ENCODE results near the gene GJD3. TPM values are rescaled to one million over a fixed set of nuclear protein-coding genes. Genes with fewer than 3 reads are reported as not detected.

The GJD3 gene
- total and polyA plus RNA-seq, 2 of the 4 experiments (the other 2 are of a cell fraction), result 0.10 TPM; not detected in 1

- H2BK20ac ChIP-seq (ENCODE audit: low read depth, low read length), result no peak overlapping the region
- in situ Hi-C loops (cut with MboI; ENCODE audit: low sequenced_read_pairs), result no loop called here
Observed at GRCh38 chr17:40348136-40348504, 16.4 kb downstream of the GJD3 start.

More at GRCh38 chr17:40348136-40348504, 16.4 kb downstream of the GJD3 start:
- H4K20me1 ChIP-seq (ENCODE audit: insufficient read depth, low read length), result peaks cover 74% of the 10 kb centered on the region
- H2AK9ac ChIP-seq (replicated peaks; ENCODE audit: low read depth, low read length, poor library complexity), result no peak overlapping the region
- no peak overlapping the region for H4K91ac ChIP-seq (ENCODE audit: insufficient read depth, low read depth, low read length)
- H3K4me3 ChIP-seq (ENCODE audit: insufficient read depth, low read depth, low read length), result no peak overlapping the region
- no peaks in the 10 kb centered on the region for H3K27me3 ChIP-seq (ENCODE audit: control insufficient read depth, insufficient read depth, low read length)
- H3K23ac ChIP-seq (ENCODE audit: low read depth, low read length), result no peak overlapping the region
- TF ChIP-seq SMC3 (IDR thresholded peaks at IDR 0.05; ENCODE audit: low read depth, low read length) (no peak), BHLHE40 (IDR thresholded peaks at IDR 0.05; ENCODE audit: low read depth, low read length) (no peak), MAZ (IDR thresholded peaks at IDR 0.05; ENCODE audit: borderline replicate concordance, low read depth, low read length) (no peak), CHD1 (IDR thresholded peaks at IDR 0.05; ENCODE audit: low read depth, low read length) (no peak), MAFK (IDR thresholded peaks at IDR 0.05; ENCODE audit: low read depth, low read length) (no peak), RFX5 (IDR thresholded peaks at IDR 0.05; ENCODE audit: low read depth, low read length) (no peak), CEBPB (IDR thresholded peaks at IDR 0.05; ENCODE audit: low read depth, low read length) (no peak), MXI1 (IDR thresholded peaks at IDR 0.05; ENCODE audit: borderline replicate concordance, low read depth, low read length) (no peak), POLR2A (IDR thresholded peaks at IDR 0.05; ENCODE audit: low read depth, low read length) (no peak), RCOR1 (IDR thresholded peaks at IDR 0.05; ENCODE audit: insufficient replicate concordance, low read length) (no peak), CTCF (conservative IDR thresholded peaks at IDR 0.05; ENCODE audit: low read depth, low read length) (no peak), RAD21 (IDR thresholded peaks at IDR 0.05; ENCODE audit: low read length) (no peak), ELK1 (IDR thresholded peaks at IDR 0.05; ENCODE audit: borderline replicate concordance, low read depth, low read length) (no peak), FOS (IDR thresholded peaks at IDR 0.05; ENCODE audit: low read depth, low read length) (no peak), NFE2L2 (IDR thresholded peaks at IDR 0.05; ENCODE audit: low read depth, low read length) (no peak)
- H2BK15ac ChIP-seq (ENCODE audit: low read depth, low read length), result 0 out of 3 replicates have a peak overlapping the region, but pooled peaks have one; percentile 43
- BruUV-seq (replicated peaks), result no TSS peak
- dilution Hi-C loops (cut with HindIII; ENCODE audit: low sequenced_read_pairs, unreplicated experiment) (no loop called here), intact Hi-C loops (cut with micrococcal nuclease) (no loop called here)
- no peak overlapping the region for H2AFZ ChIP-seq (replicated peaks; ENCODE audit: low read length, poor library complexity)
- no peak overlapping the region for H3K56ac ChIP-seq (ENCODE audit: extremely low read depth, insufficient read depth, low read length)
- H3K9ac ChIP-seq (ENCODE audit: low read depth, low read length), result no peak overlapping the region
- H3K36me3 ChIP-seq (ENCODE audit: control insufficient read depth, insufficient read depth, low read length), result peaks cover 41% of the 10 kb centered on the region
- no peak overlapping the region for H2BK5ac ChIP-seq (ENCODE audit: low read depth, low read length, poor library complexity, severe bottlenecking)
- no peak overlapping the region; the same call in 1 of the 2 replicates for H4K5ac ChIP-seq (ENCODE audit: low read depth, low read length)
- DNase-seq (no peak), ATAC-seq (ENCODE audit: low read depth) (no peak)
- H3K79me1 ChIP-seq (ENCODE audit: low read depth in 1 of 2, low read length in 2 of 2), result peaks cover 54 to 95% of the 10 kb centered on the region in 2 experiments
- no peak overlapping the region for H3K27ac ChIP-seq (ENCODE audit: insufficient read depth, low read length)
- H3K18ac ChIP-seq (ENCODE audit: low read depth, low read length), result no peak overlapping the region
- no peak overlapping the region for H2BK120ac ChIP-seq (ENCODE audit: low read depth, low read length)
- no peak overlapping the region for H3K14ac ChIP-seq (replicated peaks; ENCODE audit: low read depth, low read length)
- ChIA-PET POLR2A (ENCODE audit: unreplicated experiment) (no interaction called here), CTCF (no interaction called here)
- peak overlapping the region; percentile 67; the same call in 1 of the 2 replicates for H2AK5ac ChIP-seq (ENCODE audit: low read depth, low read length)
- peaks cover 23% of the 10 kb centered on the region for H3K9me1 ChIP-seq (ENCODE audit: insufficient read depth, low read length)
- H4K8ac ChIP-seq (ENCODE audit: low read depth in 2 of 2, low read length in 2 of 2), result peak overlapping the region in 1 of 2 experiments; percentile 52; a peak in 1 of 4 replicates
- peak overlapping the region; percentile 45 for H3K4ac ChIP-seq (ENCODE audit: low read depth, low read length)
- WGBS, 2 experiments (ENCODE audit: extremely low coverage in 2 of 2, insufficient read length in 1 of 2), result no CpG with 5 or more reads among the region's 5 CpGs
- peaks cover 59% of the 10 kb centered on the region for H3K4me1 ChIP-seq (ENCODE audit: control insufficient read depth, insufficient read depth, low read length)
- no peaks in the 10 kb centered on the region for H3K9me3 ChIP-seq (ENCODE audit: control insufficient read depth, insufficient read depth, low read length)
- peak overlapping the region; percentile 21; the same call in 1 of the 2 replicates for H3K4me2 ChIP-seq (ENCODE audit: low read depth, low read length)
